GM12878 (cell line): ENCODE data around the gene TELO2.

Experiments used
- EZH2 ChIP-seq: IDR thresholded peaks from 2 replicates; pipeline ENCODE4 v1.6.1; 2012; ENCODE audit warnings: low read depth, mild to moderate bottlenecking, control low read depth, inconsistent platforms, low read length, borderline replicate concordance; ENCODE audit not compliant: control insufficient read depth
- TF ChIP-seq, protein P1 (sequence below): IDR thresholded peaks from 2 replicates; pipeline ENCODE4 v1.6.1; 2011; ENCODE audit warnings: low read depth, low read length, improper control_type of control experiment, borderline replicate concordance

DNA sequence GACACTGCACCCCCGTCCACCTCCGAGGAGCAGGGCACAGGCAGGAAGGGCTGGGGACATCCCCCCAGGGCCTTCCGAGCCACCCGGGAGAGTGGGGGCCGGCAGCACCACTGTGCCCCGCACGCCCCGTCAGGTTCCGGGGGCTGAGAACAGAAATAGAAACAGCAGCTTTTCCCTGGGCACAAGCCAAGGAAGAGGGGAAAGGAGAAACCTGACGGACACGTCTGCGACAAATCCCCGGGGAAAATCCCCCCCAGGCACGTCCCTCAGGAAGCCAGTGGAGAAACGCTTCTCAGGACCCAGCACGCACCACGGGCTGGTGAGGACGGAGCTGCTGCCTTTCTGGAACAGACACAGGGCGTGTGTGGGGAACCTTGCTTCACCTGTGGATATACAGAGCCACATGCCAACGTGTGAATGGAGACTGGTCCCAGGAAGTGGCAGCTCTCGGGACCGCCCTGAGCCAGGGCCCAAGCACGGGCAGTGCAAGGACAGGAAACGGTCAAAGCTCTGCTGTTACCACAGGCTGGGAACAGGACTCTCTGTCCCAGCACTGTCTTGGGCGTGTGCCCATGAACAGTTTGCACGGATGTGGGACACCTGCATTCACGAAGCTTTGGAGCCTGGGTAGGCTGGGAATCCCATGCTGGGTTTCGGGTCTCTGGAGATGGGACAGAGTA lies 39.1 kb downstream of the TELO2 start:
- TF ChIP-seq, protein P1, sequence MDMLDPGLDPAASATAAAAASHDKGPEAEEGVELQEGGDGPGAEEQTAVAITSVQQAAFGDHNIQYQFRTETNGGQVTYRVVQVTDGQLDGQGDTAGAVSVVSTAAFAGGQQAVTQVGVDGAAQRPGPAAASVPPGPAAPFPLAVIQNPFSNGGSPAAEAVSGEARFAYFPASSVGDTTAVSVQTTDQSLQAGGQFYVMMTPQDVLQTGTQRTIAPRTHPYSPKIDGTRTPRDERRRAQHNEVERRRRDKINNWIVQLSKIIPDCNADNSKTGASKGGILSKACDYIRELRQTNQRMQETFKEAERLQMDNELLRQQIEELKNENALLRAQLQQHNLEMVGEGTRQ = no peak
- TF ChIP-seq EZH2 = no peak
